ENCODE results near the gene SFMBT2.
A peak's percentile ranks its signal among the peaks of the same experiment; 100 is the strongest.
"Not testable (repeated sequence)": the region's sequence is repeated elsewhere in the genome, so short reads cannot be mapped to it uniquely, and the experiment has no call there.

Gene SFMBT2

GRCh38 chr10:7302392-7302906 is 108.4 kb downstream of the SFMBT2 start:
- H3K79me2 ChIP-seq (ENCODE audit: insufficient read depth, low read depth): peaks cover 97% of the 10 kb centered on the region

GRCh38 chr10:7301006-7301778 is 109.6 kb downstream of the SFMBT2 start:
- H3K27ac ChIP-seq: no peak overlapping the region
- H2AFZ ChIP-seq (ENCODE audit: low read depth): no peak overlapping the region
- no peak overlapping the region for H3K9ac ChIP-seq
- H3K4me1 ChIP-seq (ENCODE audit: low read depth, poor library complexity, severe bottlenecking): peaks cover 5% of the 10 kb centered on the region
- H3K79me2 ChIP-seq (ENCODE audit: insufficient read depth, low read depth): peaks cover 97% of the 10 kb centered on the region
- no peaks in the 10 kb centered on the region for H3K36me3 ChIP-seq (ENCODE audit: insufficient read depth)
- 0 out of 2 replicates have a peak, but pooled peaks have one; percentile 26 for TF ChIP-seq CTCF (conservative IDR thresholded peaks at IDR 0.05; ENCODE audit: low read depth, low read length)
- H3K4me2 ChIP-seq: no peak overlapping the region
- H3K27me3 ChIP-seq (ENCODE audit: insufficient read depth, low read depth): no peaks in the 10 kb centered on the region
- no peak overlapping the region for H3K4me3 ChIP-seq (IDR thresholded peaks at IDR 0.05; ENCODE audit: insufficient read depth, low read depth, low read length)
- peaks cover 12% of the 10 kb centered on the region; the same call in 1 of the 2 replicates for H4K20me1 ChIP-seq (ENCODE audit: insufficient read depth)

More at GRCh38 chr10:7302392-7302906, 108.4 kb downstream of the SFMBT2 start:
- peaks cover 12% of the 10 kb centered on the region; the same call in 1 of the 2 replicates for H4K20me1 ChIP-seq (ENCODE audit: insufficient read depth)
- no peaks in the 10 kb centered on the region for H3K27me3 ChIP-seq (ENCODE audit: insufficient read depth, low read depth)
- no peak overlapping the region for H3K9ac ChIP-seq
- H3K4me2 ChIP-seq: no peak overlapping the region
- peaks cover 3% of the 10 kb centered on the region for H3K4me1 ChIP-seq (ENCODE audit: low read depth, poor library complexity, severe bottlenecking)
- no peak for TF ChIP-seq CTCF (conservative IDR thresholded peaks at IDR 0.05; ENCODE audit: low read depth, low read length)
- H3K27ac ChIP-seq: no peak overlapping the region
- H3K4me3 ChIP-seq (IDR thresholded peaks at IDR 0.05; ENCODE audit: insufficient read depth, low read depth, low read length): no peak overlapping the region
- H3K36me3 ChIP-seq (ENCODE audit: insufficient read depth): no peaks in the 10 kb centered on the region
- no peak overlapping the region for H2AFZ ChIP-seq (ENCODE audit: low read depth)

- TF ChIP-seq CTCF (conservative IDR thresholded peaks at IDR 0.05; ENCODE audit: low read depth, low read length): no peak
- H3K9ac ChIP-seq: no peak overlapping the region
- H3K36me3 ChIP-seq (ENCODE audit: insufficient read depth): no peaks in the 10 kb centered on the region
- peaks cover 12% of the 10 kb centered on the region; the same call in 1 of the 2 replicates for H4K20me1 ChIP-seq (ENCODE audit: insufficient read depth)
- H3K4me2 ChIP-seq: no peak overlapping the region
- no peak overlapping the region for H3K27ac ChIP-seq
- no peak overlapping the region for H3K4me3 ChIP-seq (IDR thresholded peaks at IDR 0.05; ENCODE audit: insufficient read depth, low read depth, low read length)
- H3K4me1 ChIP-seq (ENCODE audit: low read depth, poor library complexity, severe bottlenecking): peaks cover 5% of the 10 kb centered on the region
- no peak overlapping the region for H2AFZ ChIP-seq (ENCODE audit: low read depth)
- H3K79me2 ChIP-seq (ENCODE audit: insufficient read depth, low read depth): peaks cover 97% of the 10 kb centered on the region
- no peaks in the 10 kb centered on the region for H3K27me3 ChIP-seq (ENCODE audit: insufficient read depth, low read depth)
Observed at GRCh38 chr10:7300384-7300971, 110.4 kb downstream of the SFMBT2 start.

- H3K79me2 ChIP-seq (ENCODE audit: insufficient read depth, low read depth): peaks cover 97% of the 10 kb centered on the region
- H3K4me1 ChIP-seq (ENCODE audit: low read depth, poor library complexity, severe bottlenecking); H2AFZ ChIP-seq (ENCODE audit: low read depth); H3K36me3 ChIP-seq (ENCODE audit: insufficient read depth); H3K4me3 ChIP-seq (IDR thresholded peaks at IDR 0.05; ENCODE audit: insufficient read depth, low read depth, low read length); H3K4me2 ChIP-seq; H3K9ac ChIP-seq; H3K27me3 ChIP-seq (ENCODE audit: insufficient read depth, low read depth); H3K27ac ChIP-seq: not testable (repeated sequence)
- peaks cover 12% of the 10 kb centered on the region; the same call in 1 of the 2 replicates for H4K20me1 ChIP-seq (ENCODE audit: insufficient read depth)
Observed at GRCh38 chr10:7299601-7300325, 111.1 kb downstream of the SFMBT2 start.

All from KMS-11 (cell line).